HG03565 (cell line): ENCODE results near the gene MRPL9.
"Not testable (repeated sequence)": the region's sequence is repeated elsewhere in the genome, so short reads cannot be mapped to it uniquely, and the experiment has no call there.

Experiments
- ATAC-seq: cut with Tn5 transposase; IDR thresholded peaks from one replicate; pipeline ENCODE4 v1.9.1; 2021; ENCODE audit warnings: mild to moderate bottlenecking, moderate library complexity; ENCODE audit not compliant: unreplicated experiment

MRPL9 gene

DNA sequence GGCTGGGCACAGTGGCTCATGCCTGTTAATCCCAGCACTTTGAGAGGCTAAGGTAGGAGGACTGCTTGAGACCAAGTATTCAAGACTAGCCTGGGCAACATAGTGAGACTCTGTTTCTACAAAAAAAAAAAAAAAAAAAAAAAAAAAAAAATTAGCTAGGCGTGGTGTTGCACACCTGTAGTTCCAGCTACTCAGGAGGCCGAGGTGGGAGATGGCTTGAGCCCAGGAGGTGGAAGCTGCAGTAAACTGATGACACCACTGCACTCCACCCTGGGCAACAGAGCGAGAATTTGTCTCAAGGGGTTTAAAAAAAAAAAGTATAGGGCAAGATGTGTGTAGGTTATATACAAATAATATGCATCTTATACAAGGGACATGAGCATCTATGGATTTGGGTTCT, 24.4 kb upstream of the MRPL9 start:
- ATAC-seq, result no peak

DNA sequence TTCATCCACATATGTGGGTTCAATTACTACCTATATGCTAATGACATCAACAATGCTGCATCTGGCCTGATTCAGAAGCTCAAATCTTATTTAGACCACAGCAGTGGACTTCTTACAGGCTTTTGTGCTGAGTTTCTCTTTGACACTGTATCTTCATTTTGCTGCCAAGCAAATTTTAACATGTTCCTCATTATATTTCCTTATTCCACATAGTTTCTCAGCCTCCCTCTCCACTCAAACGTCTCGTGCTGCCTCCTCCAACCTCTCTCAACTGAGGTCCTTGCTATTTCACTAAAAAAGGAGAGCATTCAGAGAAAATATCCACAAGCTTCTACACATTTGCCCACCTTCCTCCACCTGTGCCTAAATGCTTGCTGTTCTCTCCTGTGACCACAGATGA, 20.5 kb upstream of the MRPL9 start:
- ATAC-seq, result no peak

GRCh38 chr1:151782741-151783140, 19.4 kb upstream of the MRPL9 start:
- ATAC-seq, result no peak

- ATAC-seq, result not testable (repeated sequence)
Measured at GRCh38 chr1:151782026-151782425, 18.7 kb upstream of the MRPL9 start.

DNA sequence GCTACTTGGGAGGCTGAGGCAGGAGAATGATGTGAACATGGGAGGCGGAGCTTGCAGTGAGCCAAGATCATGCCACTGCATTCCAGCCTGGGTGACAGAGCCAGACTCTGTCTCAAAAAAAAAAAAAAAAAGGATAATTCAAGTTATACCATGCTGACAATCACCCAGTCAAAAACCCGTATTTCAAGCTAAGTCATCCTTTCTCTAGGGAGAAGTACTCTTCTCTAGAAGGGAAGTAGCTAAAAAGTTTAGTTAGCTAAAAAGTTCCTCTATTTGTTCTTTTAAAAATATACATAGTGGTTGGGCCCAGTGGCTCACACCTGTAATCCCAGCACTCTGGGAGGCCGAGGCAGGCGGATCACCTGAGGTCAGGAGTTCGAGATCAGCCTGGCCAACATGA, 17.4 kb upstream of the MRPL9 start:
- not testable (repeated sequence) for ATAC-seq

GRCh38 chr1:151779852-151780251, 16.6 kb upstream of the MRPL9 start:
- no peak for ATAC-seq

- ATAC-seq, result no peak
Measured at GRCh38 chr1:151777317-151777716, 14.0 kb upstream of the MRPL9 start.

GRCh38 chr1:151776665-151777062, 13.4 kb upstream of the MRPL9 start:
- no peak for ATAC-seq

- no peak for ATAC-seq
Measured at GRCh38 chr1:151775894-151776664, 12.8 kb upstream of the MRPL9 start.

DNA sequence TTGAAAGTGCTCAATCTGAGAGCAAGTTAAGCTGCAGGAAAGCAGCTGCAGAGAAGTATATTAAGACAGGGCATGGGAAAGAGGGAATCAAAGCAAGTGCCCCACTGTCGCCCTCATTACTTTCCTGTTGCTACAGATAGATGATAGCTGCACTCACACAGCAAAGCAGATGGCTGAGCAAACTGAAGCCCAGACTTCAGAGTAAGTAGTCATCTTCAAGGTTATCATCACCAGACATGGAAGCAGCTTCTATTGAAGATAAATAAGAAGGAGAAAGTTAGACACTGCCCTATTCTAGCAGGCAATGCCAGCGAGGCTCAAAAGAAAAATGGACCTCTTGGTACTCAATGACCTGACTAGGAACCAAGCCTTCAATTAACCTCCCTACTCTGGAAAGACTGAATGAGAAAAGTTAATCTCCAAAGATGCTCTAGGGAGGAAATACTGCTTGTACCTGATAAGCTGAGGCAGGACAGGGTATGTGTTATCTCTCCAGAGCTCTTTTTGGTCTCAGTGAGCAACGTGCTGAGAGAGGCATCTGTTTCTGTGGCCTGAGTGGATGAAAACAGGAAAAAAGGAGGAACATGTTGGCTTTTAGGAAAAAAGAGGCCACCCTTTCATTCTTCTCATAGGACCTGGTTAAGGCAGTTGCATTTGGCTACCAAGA, 11.1 kb upstream of the MRPL9 start:
- no peak for ATAC-seq

GRCh38 chr1:151773702-151774101, 10.4 kb upstream of the MRPL9 start:
- no peak for ATAC-seq

GRCh38 chr1:151769270-151769669, 6.0 kb upstream of the MRPL9 start:
- ATAC-seq, result not testable (repeated sequence)

DNA sequence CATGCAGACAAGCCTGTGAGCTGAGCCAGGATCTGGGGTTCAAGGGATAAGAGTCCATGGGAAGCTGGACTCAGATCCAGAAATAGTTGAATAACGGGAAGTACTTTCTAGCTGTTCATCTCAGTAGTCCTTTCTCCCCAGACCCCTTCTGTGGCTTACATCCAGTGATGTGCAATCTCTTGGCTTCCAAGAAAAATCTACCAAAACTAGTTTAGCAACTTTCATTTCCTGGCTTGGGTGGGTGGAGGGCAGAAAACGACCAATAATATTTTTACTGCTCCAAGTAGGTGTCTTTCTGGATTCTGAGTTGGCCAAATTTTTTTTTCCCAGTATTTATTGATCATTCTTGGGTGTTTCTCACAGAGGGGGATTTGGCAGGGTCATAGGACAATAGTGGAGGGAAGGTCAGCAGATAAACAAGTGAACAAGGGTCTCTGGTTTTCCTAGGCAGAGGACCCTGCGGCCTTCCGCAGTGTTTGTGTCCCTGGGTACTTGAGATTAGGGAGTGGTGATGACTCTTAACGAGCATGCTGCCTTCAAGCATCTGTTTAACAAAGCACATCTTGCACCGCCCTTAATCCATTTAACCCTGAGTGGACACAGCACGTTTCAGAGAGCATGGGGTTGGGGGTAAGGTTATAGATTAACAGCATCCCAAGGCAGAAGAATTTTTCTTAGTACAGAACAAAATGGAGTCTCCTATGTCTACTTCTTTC, 5.2 kb upstream of the MRPL9 start:
- not testable (repeated sequence) for ATAC-seq

DNA sequence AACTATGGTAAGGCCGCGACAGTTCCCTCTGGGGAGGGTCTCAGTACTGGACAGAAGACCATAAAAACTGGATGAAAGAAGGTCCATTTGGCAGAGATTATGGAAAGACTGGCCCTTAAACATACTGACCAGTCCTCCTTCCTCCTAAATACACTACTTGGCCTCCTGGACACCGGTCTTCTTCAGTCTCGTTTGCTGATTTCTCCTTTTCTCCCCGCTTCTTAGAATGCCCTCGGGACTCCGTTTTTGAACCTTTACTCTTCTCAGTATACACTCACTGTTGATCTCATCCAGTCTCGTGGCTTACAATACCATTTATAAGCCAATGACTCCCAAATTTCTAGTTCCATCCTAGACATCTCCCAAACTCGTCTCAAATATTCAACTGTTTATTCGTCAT, 694 bp upstream of the MRPL9 start:
- ATAC-seq, result no peak

- no peak for ATAC-seq
Measured at GRCh38 chr1:151760597-151761385, 2.5 kb downstream of the MRPL9 start.

GRCh38 chr1:151759241-151759640, 4.1 kb downstream of the MRPL9 start:
- no peak for ATAC-seq

- no peak for ATAC-seq
Measured at GRCh38 chr1:151756291-151756690, 7.0 kb downstream of the MRPL9 start.

- ATAC-seq, result no peak
Measured at GRCh38 chr1:151741516-151741915, 21.8 kb downstream of the MRPL9 start.

GRCh38 chr1:151739590-151740355, 23.5 kb downstream of the MRPL9 start:
- no peak for ATAC-seq

DNA sequence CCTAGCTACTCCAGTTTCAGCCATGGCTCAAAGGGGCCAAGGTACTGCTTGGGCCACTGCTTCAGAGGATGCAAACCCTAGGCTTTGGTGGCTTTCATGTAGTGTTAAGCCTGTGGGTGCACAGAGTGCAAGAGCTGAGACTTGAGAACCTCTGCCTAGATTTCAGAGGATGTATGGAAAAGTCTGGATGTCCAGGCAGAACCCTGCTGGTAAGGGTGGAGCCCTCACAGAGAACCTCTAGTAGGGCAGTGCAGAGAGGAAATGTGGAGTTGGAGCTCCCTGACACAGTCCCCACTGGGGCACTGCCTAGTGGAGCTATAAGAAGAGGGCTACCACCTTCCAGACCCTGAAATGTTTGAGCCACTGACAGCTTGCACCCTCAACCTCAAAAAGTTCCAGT, 25.8 kb downstream of the MRPL9 start:
- ATAC-seq, result no peak
